Measurements from ENCODE around the gene CTSK.

- TF ChIP-seq CTCF (IDR thresholded peaks at IDR 0.05): no peak
- no peak for TF ChIP-seq POLR2A (IDR thresholded peaks at IDR 0.05)
Observed at GRCh38 chr1:150841626-150842025, 33.6 kb upstream of the CTSK start.

All from esophagus squamous epithelium (tissue), 4 donors.